Midbrain (tissue), 1 donor: ENCODE data around the gene BCAS3.
"Not testable (repeated sequence)": the region's sequence is repeated elsewhere in the genome, so short reads cannot be mapped to it uniquely, and the experiment has no call there.

Experiments
- DNase-seq: peaks from one replicate; lab custom pipeline; 2025; lab: John Stamatoyannopoulos, UW

The BCAS3 gene

GRCh38 chr17:61007980-61008379 lies 330.3 kb downstream of the BCAS3 start:
- no peak for DNase-seq

- no peak for DNase-seq
Measured at GRCh38 chr17:61009663-61010062, 332.0 kb downstream of the BCAS3 start.

- no peak for DNase-seq
Measured at GRCh38 chr17:61010661-61011170, 333.1 kb downstream of the BCAS3 start.

- DNase-seq, result no peak
Measured at GRCh38 chr17:61011251-61011650, 333.6 kb downstream of the BCAS3 start.

GRCh38 chr17:61015966-61016365 lies 338.3 kb downstream of the BCAS3 start:
- DNase-seq, result no peak

- DNase-seq, result no peak
Measured at GRCh38 chr17:61017317-61018006, 339.8 kb downstream of the BCAS3 start.

- DNase-seq, result no peak
Measured at GRCh38 chr17:61018938-61019337, 341.3 kb downstream of the BCAS3 start.

- DNase-seq, result no peak
Measured at GRCh38 chr17:61023996-61024395, 346.3 kb downstream of the BCAS3 start.

GRCh38 chr17:61026818-61027217 lies 349.2 kb downstream of the BCAS3 start:
- DNase-seq, result no peak

GRCh38 chr17:61029181-61029580 lies 351.5 kb downstream of the BCAS3 start:
- no peak for DNase-seq

GRCh38 chr17:61040666-61041065 lies 363.0 kb downstream of the BCAS3 start:
- no peak for DNase-seq

GRCh38 chr17:61042348-61042747 lies 364.7 kb downstream of the BCAS3 start:
- not testable (repeated sequence) for DNase-seq

GRCh38 chr17:61047515-61047914 lies 369.9 kb downstream of the BCAS3 start:
- DNase-seq, result no peak

- no peak for DNase-seq
Measured at GRCh38 chr17:61048376-61049106, 370.9 kb downstream of the BCAS3 start.

GRCh38 chr17:61053469-61053868 lies 375.8 kb downstream of the BCAS3 start:
- DNase-seq, result no peak

- no peak for DNase-seq
Measured at GRCh38 chr17:61054436-61054835, 376.8 kb downstream of the BCAS3 start.

- no peak for DNase-seq
Measured at GRCh38 chr17:61057257-61057656, 379.6 kb downstream of the BCAS3 start.

- DNase-seq, result no peak
Measured at GRCh38 chr17:61058066-61058465, 380.4 kb downstream of the BCAS3 start.

- DNase-seq, result no peak
Measured at GRCh38 chr17:61063528-61063927, 385.9 kb downstream of the BCAS3 start.

GRCh38 chr17:61064087-61064951 lies 386.7 kb downstream of the BCAS3 start:
- no peak for DNase-seq

- DNase-seq, result no peak
Measured at GRCh38 chr17:61065263-61065773, 387.7 kb downstream of the BCAS3 start.

GRCh38 chr17:61066062-61066461 lies 388.4 kb downstream of the BCAS3 start:
- no peak for DNase-seq
